ENCODE measurements around the gene PRSS21. TPM values are rescaled to one million over a fixed set of nuclear protein-coding genes. Genes with fewer than 3 reads are reported as not detected.

The PRSS21 gene
- total RNA-seq, 4 donors from 2014 or later: 0.68 TPM; not detected in 3

GRCh38 chr16:2828876-2829430, 11.9 kb downstream of the PRSS21 start:
- TF ChIP-seq, protein P1, sequence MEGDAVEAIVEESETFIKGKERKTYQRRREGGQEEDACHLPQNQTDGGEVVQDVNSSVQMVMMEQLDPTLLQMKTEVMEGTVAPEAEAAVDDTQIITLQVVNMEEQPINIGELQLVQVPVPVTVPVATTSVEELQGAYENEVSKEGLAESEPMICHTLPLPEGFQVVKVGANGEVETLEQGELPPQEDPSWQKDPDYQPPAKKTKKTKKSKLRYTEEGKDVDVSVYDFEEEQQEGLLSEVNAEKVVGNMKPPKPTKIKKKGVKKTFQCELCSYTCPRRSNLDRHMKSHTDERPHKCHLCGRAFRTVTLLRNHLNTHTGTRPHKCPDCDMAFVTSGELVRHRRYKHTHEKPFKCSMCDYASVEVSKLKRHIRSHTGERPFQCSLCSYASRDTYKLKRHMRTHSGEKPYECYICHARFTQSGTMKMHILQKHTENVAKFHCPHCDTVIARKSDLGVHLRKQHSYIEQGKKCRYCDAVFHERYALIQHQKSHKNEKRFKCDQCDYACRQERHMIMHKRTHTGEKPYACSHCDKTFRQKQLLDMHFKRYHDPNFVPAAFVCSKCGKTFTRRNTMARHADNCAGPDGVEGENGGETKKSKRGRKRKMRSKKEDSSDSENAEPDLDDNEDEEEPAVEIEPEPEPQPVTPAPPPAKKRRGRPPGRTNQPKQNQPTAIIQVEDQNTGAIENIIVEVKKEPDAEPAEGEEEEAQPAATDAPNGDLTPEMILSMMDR (IDR thresholded peaks at IDR 0.05; ENCODE audit: low read depth): no peak

GRCh38 chr16:2829501-2830354, 12.7 kb downstream of the PRSS21 start, which contains the start of gene ZG16B:
TSS of gene ZG16B (plus strand) at chr16:2830303. CDS start at chr16:2830442, 139 bp downstream.
- TF ChIP-seq, protein P1 (IDR thresholded peaks at IDR 0.05; ENCODE audit: low read depth): no peak

GRCh38 chr16:2830355-2830695, 13.3 kb downstream of the PRSS21 start:
- TF ChIP-seq, protein P1 (IDR thresholded peaks at IDR 0.05; ENCODE audit: low read depth): no peak

DNA sequence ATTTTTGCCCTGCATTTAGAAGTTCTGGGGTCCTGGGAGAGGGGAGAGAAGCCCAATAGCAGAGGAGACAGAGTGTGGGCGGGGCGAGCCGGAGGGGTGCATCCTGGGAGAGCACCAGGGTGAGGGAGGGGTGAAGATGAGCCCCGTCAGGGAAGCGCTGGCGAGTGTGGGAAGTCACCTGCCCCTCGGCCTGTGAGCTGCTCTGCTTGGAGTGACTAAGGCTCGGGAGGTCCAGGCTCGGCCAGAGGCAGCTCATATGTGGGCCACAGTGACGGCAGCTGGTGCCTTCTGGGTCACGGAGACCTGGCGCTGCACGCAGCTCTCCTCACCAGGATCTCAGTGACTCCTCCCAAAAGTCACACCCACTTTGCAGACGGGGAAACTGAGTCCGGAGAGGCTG, 14.2 kb downstream of the PRSS21 start:
- TF ChIP-seq, protein P1 (IDR thresholded peaks at IDR 0.05; ENCODE audit: low read depth): no peak

DNA sequence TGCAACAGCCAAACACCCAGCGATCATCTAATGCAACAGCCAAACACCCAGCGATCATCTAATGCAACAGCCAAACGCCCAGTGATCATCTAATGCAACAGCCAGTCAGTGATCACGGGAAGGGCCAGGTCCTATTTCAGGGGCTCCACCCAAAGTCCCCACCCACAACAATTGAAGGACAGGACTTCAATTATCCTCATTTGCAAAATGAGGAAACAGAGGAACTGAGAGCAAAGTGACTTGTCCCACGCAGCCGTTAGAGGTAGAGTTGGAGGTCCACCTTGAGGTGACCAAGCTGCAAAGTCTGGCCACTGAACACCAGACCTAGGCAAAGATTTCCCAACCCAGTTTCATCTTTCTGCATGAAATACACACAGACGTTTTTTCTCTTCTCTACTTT, 16.7 kb downstream of the PRSS21 start:
- TF ChIP-seq, protein P1 (IDR thresholded peaks at IDR 0.05; ENCODE audit: low read depth): no peak

- TF ChIP-seq, protein P1 (IDR thresholded peaks at IDR 0.05; ENCODE audit: low read depth): no peak
Observed at GRCh38 chr16:2834968-2835367, 17.9 kb downstream of the PRSS21 start.

DNA sequence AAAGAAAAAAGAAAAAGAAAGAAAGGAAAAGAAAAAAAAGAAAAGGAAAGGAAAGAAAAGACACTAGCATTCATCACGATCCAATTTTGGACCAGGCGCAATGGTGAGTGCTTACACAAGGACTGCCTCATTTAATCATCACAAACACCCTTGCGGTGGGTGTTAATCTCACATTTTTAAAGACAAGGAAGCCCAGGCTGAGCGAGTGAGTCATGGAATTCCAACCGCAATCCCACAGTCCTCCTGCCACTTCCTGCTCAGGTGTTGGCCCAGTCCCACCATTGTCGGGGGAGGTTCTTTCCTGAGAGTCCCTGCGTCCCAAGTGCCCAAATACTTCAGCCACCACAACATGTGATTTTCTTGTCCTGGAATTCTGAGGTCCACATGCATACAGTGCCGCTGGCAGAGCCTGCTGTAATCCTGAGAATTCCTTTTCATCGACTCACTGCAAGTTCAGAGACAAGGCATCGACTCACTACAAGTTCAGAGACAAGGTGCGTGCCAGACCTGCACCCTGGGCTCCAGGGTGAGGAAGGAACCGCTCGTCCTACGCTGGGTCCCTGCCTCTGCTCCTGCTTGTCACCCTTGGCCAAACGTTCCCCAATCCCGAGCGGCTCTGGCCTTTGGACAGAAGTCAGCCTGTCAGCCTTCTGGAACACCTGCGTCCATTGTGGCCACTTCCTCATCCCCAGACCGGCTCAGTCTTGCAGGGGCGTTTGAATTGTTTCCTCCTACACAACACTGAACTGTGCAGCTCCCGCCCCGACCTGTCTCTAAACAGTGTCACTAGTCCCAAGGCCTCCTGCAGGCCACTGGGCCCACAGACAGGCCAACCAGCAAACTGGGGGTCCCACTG, 18.8 kb downstream of the PRSS21 start:
- TF ChIP-seq, protein P1 (IDR thresholded peaks at IDR 0.05; ENCODE audit: low read depth): no peak
